ENCODE data around the gene HLA-DQA2.
"Not testable (repeated sequence)": the region's sequence is repeated elsewhere in the genome, so short reads cannot be mapped to it uniquely, and the experiment has no call there.

The HLA-DQA2 gene

DNA sequence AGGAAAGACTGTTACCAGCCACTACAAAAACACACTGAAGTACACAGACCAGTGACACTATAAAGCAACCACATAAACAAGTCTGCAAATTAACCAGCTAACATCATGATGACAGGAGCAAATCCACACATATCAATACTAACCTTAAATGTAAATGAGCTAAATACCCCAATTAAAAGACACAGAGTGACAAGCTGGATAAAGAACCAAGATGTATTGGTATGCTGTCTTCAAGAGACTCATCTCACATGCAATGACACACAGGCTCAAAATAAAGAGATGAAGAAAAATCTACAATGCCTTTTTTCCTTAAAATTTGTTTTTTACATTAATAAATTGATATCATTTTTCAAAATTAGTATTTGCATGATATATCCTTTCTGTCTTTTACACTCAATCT lies 41.7 kb downstream of the HLA-DQA2 start:
- not testable (repeated sequence) for DNase-seq

DNA sequence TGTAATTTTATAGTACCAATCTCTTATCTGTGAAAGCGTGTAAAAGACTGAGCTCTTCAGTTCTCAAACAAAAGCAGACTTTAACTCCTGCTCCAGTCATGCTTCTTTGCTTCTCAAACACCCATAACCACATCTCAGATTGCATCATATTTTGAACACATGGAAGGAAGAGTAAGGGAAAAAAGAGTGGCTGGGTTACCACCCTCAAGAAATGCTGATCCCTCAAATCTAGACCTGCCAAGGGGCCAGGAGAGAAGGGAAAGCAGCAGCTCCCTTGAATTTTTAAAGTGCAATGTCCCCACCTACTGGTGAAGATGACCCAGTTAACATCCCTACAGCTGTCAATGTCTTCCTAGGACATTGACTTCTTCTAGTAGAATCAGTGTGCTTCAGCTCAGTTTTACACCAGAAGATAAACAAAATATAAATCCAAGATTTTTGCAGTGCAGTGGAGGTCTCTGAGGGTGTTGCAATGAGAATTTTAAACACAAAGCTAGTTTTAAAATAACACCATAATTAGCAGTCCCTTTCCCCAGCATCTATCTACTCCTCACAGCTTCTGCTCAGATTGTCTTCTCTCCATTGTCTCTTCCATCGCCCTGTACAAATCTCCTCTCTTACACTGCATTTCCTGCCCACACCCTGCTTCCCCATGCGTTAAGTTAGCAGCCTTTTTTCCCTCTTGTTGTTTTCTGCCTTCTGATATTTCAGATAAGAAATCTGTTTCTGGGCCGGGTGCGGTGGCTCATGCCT lies 44.8 kb downstream of the HLA-DQA2 start:
- peak; percentile 24 for DNase-seq

DNA sequence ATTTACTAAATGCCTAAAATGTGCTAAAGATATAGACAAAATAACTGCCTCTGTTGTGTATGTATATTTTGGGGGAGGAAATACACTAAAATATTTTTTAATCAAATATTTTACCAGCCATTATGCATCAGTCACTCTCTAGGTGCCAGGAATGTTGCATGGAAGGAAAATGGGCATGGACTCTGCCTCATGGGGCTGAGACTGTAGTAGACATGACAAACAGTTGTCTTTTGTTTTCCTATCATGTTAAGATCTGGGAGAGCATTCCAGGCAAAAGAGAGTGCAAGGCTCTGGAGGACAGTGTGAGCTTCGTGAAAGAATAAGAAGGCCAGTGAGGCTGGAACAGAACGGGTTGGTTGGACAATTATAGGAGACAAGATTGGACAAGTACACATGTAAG lies 49.1 kb downstream of the HLA-DQA2 start:
- no peak for DNase-seq

DNA sequence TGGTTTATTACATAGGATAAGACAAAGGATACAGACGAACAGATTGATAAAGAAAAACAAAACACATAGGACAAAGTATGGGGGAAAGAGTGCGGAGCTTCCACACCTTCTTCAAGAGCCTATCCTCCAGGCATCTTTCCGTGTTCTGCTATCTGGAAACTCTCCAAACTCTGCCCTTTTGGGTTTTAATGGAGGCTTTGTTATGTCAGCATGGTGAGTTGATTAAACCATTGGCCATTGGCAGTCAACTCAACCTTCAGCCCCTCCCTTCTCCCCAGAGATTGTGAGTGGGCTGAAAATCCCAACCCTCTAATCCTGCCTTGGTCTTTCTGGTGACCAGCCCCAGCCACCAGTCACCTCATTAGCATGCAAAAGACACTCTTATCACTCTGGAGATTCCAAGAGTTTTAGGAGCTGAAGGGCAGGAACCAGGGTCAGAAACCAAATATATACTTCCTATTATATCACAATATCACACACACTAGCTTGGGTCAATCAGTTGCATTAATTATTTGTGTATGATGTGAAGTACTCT lies 51.8 kb downstream of the HLA-DQA2 start:
- DNase-seq: no peak

DNA sequence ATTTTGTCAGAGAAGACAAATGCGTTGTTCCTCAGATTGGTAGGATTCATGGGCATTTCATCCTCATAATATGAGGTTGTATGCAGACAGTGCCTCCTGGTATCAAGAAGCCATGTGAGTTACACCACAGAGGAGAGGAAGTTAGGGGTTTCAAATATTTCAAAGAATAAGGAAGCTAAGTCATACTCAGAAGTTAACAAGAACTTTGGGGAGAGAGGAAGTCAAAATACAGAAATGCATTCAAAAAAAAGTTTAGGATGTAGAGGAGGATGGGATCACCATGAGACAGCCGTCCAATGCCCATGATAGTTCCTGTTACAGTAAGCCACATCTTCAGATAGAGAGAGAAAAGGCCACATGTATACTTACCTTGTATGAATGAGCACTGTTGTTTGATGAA lies 53.3 kb downstream of the HLA-DQA2 start:
- DNase-seq: no peak

Data from activated CD4-positive, alpha-beta T cell treated with anti-CD3 and anti-CD28 coated beads for 48 hours (primary cell).